Keratinocyte (primary cell): ENCODE measurements around the gene GTF3C1.

Source experiments
- CTCF ChIP-seq, 3 experiments: IDR thresholded peaks in 1 of 3; conservative IDR thresholded peaks in 1 of 3; optimal IDR thresholded peaks in 1 of 3; 2 replicates in 2 of 3; 3 replicates in 1 of 3; pipeline versions ENCODE3 to v1.5.1; 2011; ENCODE audit warnings: low read length in 3 of 3, mild to moderate bottlenecking in 3 of 3, moderate library complexity in 2 of 3, control low read depth in 1 of 3, inconsistent platforms in 1 of 3; ENCODE audit not compliant: insufficient read depth in 2 of 3; ENCODE audit errors: extremely low read depth in 1 of 3
- EZH2 ChIP-seq: IDR thresholded peaks from one replicate; pipeline ENCODE4 v1.6.1; 2012; ENCODE audit warnings: inconsistent platforms, mild to moderate bottlenecking, low read length, moderate library complexity

- TF ChIP-seq EZH2 (no peak), CTCF (optimal IDR thresholded peaks at IDR 0.05 in 1 of 3, IDR thresholded peaks at IDR 0.05 in 1 of 3, conservative IDR thresholded peaks at IDR 0.05 in 1 of 3; ENCODE audit: extremely low read depth in 1 of 3, insufficient read depth in 2 of 3, low read length in 3 of 3) (no peak)
Measured at GRCh38 chr16:27446721-27447120, 103.0 kb downstream of the GTF3C1 start.
